ENCODE data around the gene HOXC6. TPM values are rescaled to one million over a fixed set of nuclear protein-coding genes. Genes with fewer than 3 reads are reported as not detected.

Gene HOXC6
- total RNA-seq, 1 donor from 2014 or later = not detected

- Mint-ChIP-seq H3K4me1 (ENCODE audit: unreplicated experiment) (peaks cover 34% of the 10 kb centered on the region), H3K4me3 (ENCODE audit: unreplicated experiment) (no peak overlapping the region), H3K27ac (ENCODE audit: unreplicated experiment) (no peak overlapping the region), H3K27me3 (ENCODE audit: unreplicated experiment) (peaks cover 96% of the 10 kb centered on the region), H3K9me3 (ENCODE audit: unreplicated experiment) (no peaks in the 10 kb centered on the region), H3K36me3 (ENCODE audit: unreplicated experiment) (peaks cover 2% of the 10 kb centered on the region)
- DNase-seq (ENCODE audit: extremely low spot score, unreplicated experiment) = no peak
- no peak for TF ChIP-seq CTCF (IDR thresholded peaks at IDR 0.05)
Measured at GRCh38 chr12:53998110-53998899, 29.9 kb upstream of the HOXC6 start.

- no peak overlapping the region for H3K27ac Mint-ChIP-seq (ENCODE audit: unreplicated experiment)
- H3K4me1 Mint-ChIP-seq (ENCODE audit: unreplicated experiment) = peaks cover 32% of the 10 kb centered on the region
- no peak overlapping the region for H3K4me3 Mint-ChIP-seq (ENCODE audit: unreplicated experiment)
- H3K27me3 Mint-ChIP-seq (ENCODE audit: unreplicated experiment) = peaks cover 96% of the 10 kb centered on the region
- TF ChIP-seq CTCF (IDR thresholded peaks at IDR 0.05) = no peak
- DNase-seq (ENCODE audit: extremely low spot score, unreplicated experiment) = no peak
- H3K36me3 Mint-ChIP-seq (ENCODE audit: unreplicated experiment) = peaks cover 1% of the 10 kb centered on the region
- H3K9me3 Mint-ChIP-seq (ENCODE audit: unreplicated experiment) = no peaks in the 10 kb centered on the region
Measured at GRCh38 chr12:53998900-53999236, 29.4 kb upstream of the HOXC6 start.

- Mint-ChIP-seq H3K36me3 (ENCODE audit: unreplicated experiment) (no peaks in the 10 kb centered on the region), H3K4me1 (ENCODE audit: unreplicated experiment) (peaks cover 25% of the 10 kb centered on the region), H3K4me3 (ENCODE audit: unreplicated experiment) (no peak overlapping the region), H3K27me3 (ENCODE audit: unreplicated experiment) (peaks cover 97% of the 10 kb centered on the region), H3K27ac (ENCODE audit: unreplicated experiment) (no peak overlapping the region), H3K9me3 (ENCODE audit: unreplicated experiment) (no peaks in the 10 kb centered on the region)
- TF ChIP-seq CTCF (IDR thresholded peaks at IDR 0.05) = no peak
- DNase-seq (ENCODE audit: extremely low spot score, unreplicated experiment) = no peak
Measured at GRCh38 chr12:53999559-54000115, 28.6 kb upstream of the HOXC6 start.

- no peak for DNase-seq (ENCODE audit: extremely low spot score, unreplicated experiment)
- H3K36me3 Mint-ChIP-seq (ENCODE audit: unreplicated experiment) = no peaks in the 10 kb centered on the region
- H3K4me3 Mint-ChIP-seq (ENCODE audit: unreplicated experiment) = peak within 1 kb of the TSS; percentile 32
- TF ChIP-seq CTCF (IDR thresholded peaks at IDR 0.05) = no peak
- H3K9me3 Mint-ChIP-seq (ENCODE audit: unreplicated experiment) = no peaks in the 10 kb centered on the region
- H3K27ac Mint-ChIP-seq (ENCODE audit: unreplicated experiment) = no peak within 1 kb of the TSS
- peaks cover 97% of the 10 kb centered on the region for H3K27me3 Mint-ChIP-seq (ENCODE audit: unreplicated experiment)
- peaks cover 18% of the 10 kb centered on the region for H3K4me1 Mint-ChIP-seq (ENCODE audit: unreplicated experiment)
Measured at GRCh38 chr12:54000116-54001114, 27.8 kb upstream of the HOXC6 start, which contains the start of gene HOXC9. HOXC9 (plus strand) TSS chr12:54000161; CDS start chr12:54000189, 28 bp downstream.

Measured in osteocyte (in vitro differentiated cells).